ENCODE results near the gene NEUROD4.

Gene NEUROD4

GRCh38 chr12:55058776-55059175, 39.0 kb downstream of the NEUROD4 start:
- TF ChIP-seq CTCF (IDR thresholded peaks at IDR 0.05), result no peak
- Histone ChIP-seq H3K27me3 (ENCODE audit: control insufficient read depth, insufficient read depth, low read length) (no peaks in the 10 kb centered on the region), H3K9ac (no peak overlapping the region), H3K36me3 (ENCODE audit: control insufficient read depth, insufficient read depth, low read length) (no peaks in the 10 kb centered on the region), H3K79me2 (no peaks in the 10 kb centered on the region), H3K27ac (no peak overlapping the region), H3K4me1 (no peaks in the 10 kb centered on the region), H3K4me2 (ENCODE audit: low read length) (no peak overlapping the region), H3K9me3 (ENCODE audit: control insufficient read depth, low read length) (no peaks in the 10 kb centered on the region), H3K4me3 (ENCODE audit: low read depth, low read length) (no peak overlapping the region), H2AFZ (no peak overlapping the region)

GRCh38 chr12:55060470-55060869, 40.7 kb downstream of the NEUROD4 start:
- Histone ChIP-seq H2AFZ (no peak overlapping the region), H3K36me3 (ENCODE audit: control insufficient read depth, insufficient read depth, low read length) (no peaks in the 10 kb centered on the region), H3K27me3 (ENCODE audit: control insufficient read depth, insufficient read depth, low read length) (no peaks in the 10 kb centered on the region), H3K9ac (no peak overlapping the region), H3K79me2 (no peaks in the 10 kb centered on the region), H3K27ac (no peak overlapping the region), H3K4me2 (ENCODE audit: low read length) (no peak overlapping the region), H3K4me3 (ENCODE audit: low read depth, low read length) (no peak overlapping the region), H3K9me3 (ENCODE audit: control insufficient read depth, low read length) (no peaks in the 10 kb centered on the region), H3K4me1 (no peaks in the 10 kb centered on the region)
- no peak for TF ChIP-seq CTCF (IDR thresholded peaks at IDR 0.05)

GRCh38 chr12:55061024-55061423, 41.2 kb downstream of the NEUROD4 start:
- Histone ChIP-seq H3K27me3 (ENCODE audit: control insufficient read depth, insufficient read depth, low read length) (no peaks in the 10 kb centered on the region), H3K36me3 (ENCODE audit: control insufficient read depth, insufficient read depth, low read length) (no peaks in the 10 kb centered on the region), H2AFZ (no peak overlapping the region), H3K79me2 (no peaks in the 10 kb centered on the region), H3K27ac (no peak overlapping the region), H3K4me1 (no peaks in the 10 kb centered on the region), H3K9me3 (ENCODE audit: control insufficient read depth, low read length) (no peaks in the 10 kb centered on the region), H3K4me2 (ENCODE audit: low read length) (no peak overlapping the region), H3K4me3 (ENCODE audit: low read depth, low read length) (no peak overlapping the region), H3K9ac (no peak overlapping the region)
- TF ChIP-seq CTCF (IDR thresholded peaks at IDR 0.05), result no peak

GRCh38 chr12:55063291-55063690, 43.5 kb downstream of the NEUROD4 start:
- Histone ChIP-seq H3K4me3 (ENCODE audit: low read depth, low read length) (no peak overlapping the region), H3K27ac (no peak overlapping the region), H3K36me3 (ENCODE audit: control insufficient read depth, insufficient read depth, low read length) (no peaks in the 10 kb centered on the region), H3K79me2 (no peaks in the 10 kb centered on the region), H3K4me2 (ENCODE audit: low read length) (no peak overlapping the region), H3K4me1 (no peaks in the 10 kb centered on the region), H3K9me3 (ENCODE audit: control insufficient read depth, low read length) (no peaks in the 10 kb centered on the region), H3K9ac (no peak overlapping the region), H3K27me3 (ENCODE audit: control insufficient read depth, insufficient read depth, low read length) (no peaks in the 10 kb centered on the region), H2AFZ (no peak overlapping the region)
- no peak for TF ChIP-seq CTCF (IDR thresholded peaks at IDR 0.05)

GRCh38 chr12:55065535-55065934, 45.8 kb downstream of the NEUROD4 start:
- Histone ChIP-seq H3K4me2 (ENCODE audit: low read length) (no peak overlapping the region), H3K9ac (no peak overlapping the region), H3K9me3 (ENCODE audit: control insufficient read depth, low read length) (no peaks in the 10 kb centered on the region), H3K4me1 (no peaks in the 10 kb centered on the region), H3K4me3 (ENCODE audit: low read depth, low read length) (no peak overlapping the region), H3K79me2 (no peaks in the 10 kb centered on the region), H3K27me3 (ENCODE audit: control insufficient read depth, insufficient read depth, low read length) (no peaks in the 10 kb centered on the region), H2AFZ (no peak overlapping the region), H3K27ac (no peak overlapping the region), H3K36me3 (ENCODE audit: control insufficient read depth, insufficient read depth, low read length) (no peaks in the 10 kb centered on the region)
- TF ChIP-seq CTCF (IDR thresholded peaks at IDR 0.05), result no peak
